Esophagus muscularis mucosa (tissue), 3 donors: Measurements from ENCODE around the gene LRRC7.

Experiments
- POLR2A ChIP-seq: fragments of 450-650 bp; IDR thresholded peaks from one replicate; pipeline ENCODE4 v1.6.1; 2017; ENCODE audit warnings: antibody characterized with exemption, moderate library complexity, mild to moderate bottlenecking, low read depth
- POLR2AphosphoS5 ChIP-seq, 2 donors: sonication (generic); formaldehyde crosslinking; IDR thresholded peaks; one replicate each; pipeline ENCODE4 v1.6.1; 2017; ENCODE audit warnings: antibody characterized with exemption in 2 of 2
- TF ChIP-seq, protein P1 (sequence below), 3 experiments: fragments of 200-600 bp in 2 of 3; fragments of 450-650 bp in 1 of 3; sonication (generic) in 2 of 3; IDR thresholded peaks; one replicate each; pipeline ENCODE4 v1.5.1; 2017 to 2019; ENCODE audit warnings: antibody characterized with exemption in 3 of 3, mild to moderate bottlenecking in 2 of 3, moderate library complexity in 1 of 3

DNA sequence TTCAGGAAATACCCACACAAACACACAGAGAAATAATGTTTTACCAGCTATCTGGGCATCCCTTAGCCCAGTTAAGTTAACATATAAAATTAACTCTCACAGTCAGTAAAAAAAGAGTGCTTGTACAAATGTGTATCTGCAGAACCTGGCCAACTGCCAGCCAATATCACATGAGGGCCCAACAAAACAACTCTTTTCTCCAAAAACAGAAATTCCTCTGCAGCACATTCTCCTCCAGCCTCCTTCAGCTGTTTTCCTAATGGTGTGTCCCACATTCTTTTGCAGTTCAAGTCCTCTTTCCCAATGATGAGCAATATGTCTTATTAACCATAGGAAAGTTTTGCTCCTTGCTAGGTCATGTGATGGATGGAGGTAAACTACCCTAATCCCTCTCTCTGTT lies 75.5 kb downstream of the LRRC7 start:
- TF ChIP-seq, protein P1, sequence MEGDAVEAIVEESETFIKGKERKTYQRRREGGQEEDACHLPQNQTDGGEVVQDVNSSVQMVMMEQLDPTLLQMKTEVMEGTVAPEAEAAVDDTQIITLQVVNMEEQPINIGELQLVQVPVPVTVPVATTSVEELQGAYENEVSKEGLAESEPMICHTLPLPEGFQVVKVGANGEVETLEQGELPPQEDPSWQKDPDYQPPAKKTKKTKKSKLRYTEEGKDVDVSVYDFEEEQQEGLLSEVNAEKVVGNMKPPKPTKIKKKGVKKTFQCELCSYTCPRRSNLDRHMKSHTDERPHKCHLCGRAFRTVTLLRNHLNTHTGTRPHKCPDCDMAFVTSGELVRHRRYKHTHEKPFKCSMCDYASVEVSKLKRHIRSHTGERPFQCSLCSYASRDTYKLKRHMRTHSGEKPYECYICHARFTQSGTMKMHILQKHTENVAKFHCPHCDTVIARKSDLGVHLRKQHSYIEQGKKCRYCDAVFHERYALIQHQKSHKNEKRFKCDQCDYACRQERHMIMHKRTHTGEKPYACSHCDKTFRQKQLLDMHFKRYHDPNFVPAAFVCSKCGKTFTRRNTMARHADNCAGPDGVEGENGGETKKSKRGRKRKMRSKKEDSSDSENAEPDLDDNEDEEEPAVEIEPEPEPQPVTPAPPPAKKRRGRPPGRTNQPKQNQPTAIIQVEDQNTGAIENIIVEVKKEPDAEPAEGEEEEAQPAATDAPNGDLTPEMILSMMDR (IDR thresholded peaks at IDR 0.05) = no peak
- no peak for TF ChIP-seq POLR2A
- TF ChIP-seq POLR2AphosphoS5 (IDR thresholded peaks at IDR 0.05) = no peak
